Testis (tissue), 3 donors: Measurements from ENCODE around the gene MIF4GD. TPM values are rescaled to one million over a fixed set of nuclear protein-coding genes. Genes with fewer than 3 reads are reported as not detected.

Experiments
- DNase-seq: peaks from one replicate; pipeline ENCODE4 v3.0.0-alpha.2; 2019
- H3K27ac ChIP-seq, 2 donors: fragments of 200-600 bp; sonication (generic); one replicate each; pipeline ENCODE4 v1.5.1; 2019
- H3K27me3 ChIP-seq: fragments of 200-600 bp; sonication (generic); one replicate; pipeline ENCODE4 v1.5.1; 2019
- H3K36me3 ChIP-seq: fragments of 200-600 bp; sonication (generic); one replicate; pipeline ENCODE4 v1.5.1; 2017; ENCODE audit warnings: low read depth; ENCODE audit errors: missing control alignments
- H3K4me1 ChIP-seq: fragments of 200-600 bp; sonication (generic); one replicate; pipeline ENCODE4 v1.5.1; 2019
- H3K4me3 ChIP-seq, 2 donors: fragments of 200-600 bp; sonication (generic); one replicate each; pipeline ENCODE4 v1.5.1; 2017 to 2019
- H3K9me3 ChIP-seq: fragments of 200-600 bp; sonication (generic); one replicate; pipeline ENCODE4 v1.5.1; 2017
- POLR2A ChIP-seq: fragments of 450-650 bp; IDR thresholded peaks from one replicate; pipeline ENCODE4 v1.6.1; 2017; ENCODE audit warnings: antibody characterized with exemption, mild to moderate bottlenecking, moderate library complexity
- WGBS, 2 donors: methylation state at CpG; one replicate each; pipeline ENCODE4 v1.1.5; 2018; 5-methylcytosine and 5-hydroxymethylcytosine counted together
- intact Hi-C: fragments of 100-400 bp; cut with DNase I; formaldehyde crosslinking; loops from one replicate; pipeline ENCODE4 v1.15.1; 2023; ENCODE audit warnings: low total_unique reads
- polyA plus RNA-seq: library from polyadenylated mRNA; stranded (reverse); fragments of 350-450 nt; fragmentation: Illumina TruSeq; extraction: RNeasy Lipid Tissue Mini Kit (QIAGEN cat#74804); gene quantifications from one replicate; pipeline ENCODE4 v1.2.3, GENCODE V29; 2014; ENCODE audit warnings: low read depth, low replicate concordance; ENCODE audit not compliant: insufficient read depth
- total RNA-seq, 2 donors: library from RNA; depleted of rRNA; stranded (reverse); fragments of >200 nt; gene quantifications; one replicate each; pipeline ENCODE4 v1.2.3, GENCODE V29; 2016
- TF ChIP-seq, protein P1 (sequence below), 3 experiments: fragments of 450-650 bp in 2 of 3; fragments of 200-600 bp in 1 of 3; sonication (generic) in 1 of 3; IDR thresholded peaks; one replicate each; pipeline ENCODE4 v1.5.1; 2016 to 2019; ENCODE audit warnings: antibody characterized with exemption in 3 of 3, mild to moderate bottlenecking in 2 of 3, moderate library complexity in 1 of 3

The MIF4GD gene
- total and polyA plus RNA-seq, 3 donors from 2014 or later, result 34.5 to 37.1 (median 35.3) TPM

DNA sequence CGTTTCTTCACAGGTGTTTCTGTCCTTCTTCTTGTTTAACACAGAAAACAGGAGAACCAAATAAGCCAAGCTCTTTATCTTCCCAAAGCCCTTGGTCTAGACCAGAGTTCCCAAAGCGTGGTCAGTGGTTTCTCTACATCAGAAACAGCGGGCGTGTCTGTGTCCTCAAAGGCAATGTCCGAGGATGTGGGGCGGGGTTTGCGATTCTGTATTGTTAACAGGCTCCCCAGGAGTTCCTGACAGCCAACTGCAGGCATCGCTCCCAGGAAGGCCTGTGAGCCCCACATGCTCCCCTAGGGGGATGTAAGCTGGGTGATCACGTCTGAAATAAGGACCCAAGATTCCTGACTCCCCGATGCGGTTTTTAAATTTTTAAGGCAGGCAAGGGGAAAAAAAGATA lies 46.6 kb upstream of the MIF4GD start:
- Histone ChIP-seq H3K9me3 (no peaks in the 10 kb centered on the region), H3K27ac (no peak overlapping the region), H3K36me3 (no peaks in the 10 kb centered on the region), H3K4me3 (no peak overlapping the region), H3K4me1 (no peaks in the 10 kb centered on the region), H3K27me3 (no peaks in the 10 kb centered on the region)
- WGBS, 2 donors, result 82 to 84% methylated on average over 11 of the region's 11 CpGs
- no peak for TF ChIP-seq POLR2A
- TF ChIP-seq, protein P1, sequence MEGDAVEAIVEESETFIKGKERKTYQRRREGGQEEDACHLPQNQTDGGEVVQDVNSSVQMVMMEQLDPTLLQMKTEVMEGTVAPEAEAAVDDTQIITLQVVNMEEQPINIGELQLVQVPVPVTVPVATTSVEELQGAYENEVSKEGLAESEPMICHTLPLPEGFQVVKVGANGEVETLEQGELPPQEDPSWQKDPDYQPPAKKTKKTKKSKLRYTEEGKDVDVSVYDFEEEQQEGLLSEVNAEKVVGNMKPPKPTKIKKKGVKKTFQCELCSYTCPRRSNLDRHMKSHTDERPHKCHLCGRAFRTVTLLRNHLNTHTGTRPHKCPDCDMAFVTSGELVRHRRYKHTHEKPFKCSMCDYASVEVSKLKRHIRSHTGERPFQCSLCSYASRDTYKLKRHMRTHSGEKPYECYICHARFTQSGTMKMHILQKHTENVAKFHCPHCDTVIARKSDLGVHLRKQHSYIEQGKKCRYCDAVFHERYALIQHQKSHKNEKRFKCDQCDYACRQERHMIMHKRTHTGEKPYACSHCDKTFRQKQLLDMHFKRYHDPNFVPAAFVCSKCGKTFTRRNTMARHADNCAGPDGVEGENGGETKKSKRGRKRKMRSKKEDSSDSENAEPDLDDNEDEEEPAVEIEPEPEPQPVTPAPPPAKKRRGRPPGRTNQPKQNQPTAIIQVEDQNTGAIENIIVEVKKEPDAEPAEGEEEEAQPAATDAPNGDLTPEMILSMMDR (IDR thresholded peaks at IDR 0.05), result no peak
- intact Hi-C loops, result no loop called here
- DNase-seq, result no peak

GRCh38 chr17:75316253-75316652 lies 45.2 kb upstream of the MIF4GD start:
- Histone ChIP-seq H3K9me3 (no peaks in the 10 kb centered on the region), H3K27me3 (no peaks in the 10 kb centered on the region), H3K4me3 (no peak overlapping the region), H3K36me3 (no peaks in the 10 kb centered on the region), H3K27ac (no peak overlapping the region), H3K4me1 (no peaks in the 10 kb centered on the region)
- no peak for DNase-seq
- WGBS, 2 donors, result 66 to 71% methylated on average over 5 of the region's 5 CpGs
- intact Hi-C loops, result no loop called here
- TF ChIP-seq, protein P1 (IDR thresholded peaks at IDR 0.05), result no peak
- no peak for TF ChIP-seq POLR2A

- no peak for DNase-seq
- Histone ChIP-seq H3K36me3 (no peaks in the 10 kb centered on the region), H3K9me3 (no peaks in the 10 kb centered on the region), H3K27me3 (no peaks in the 10 kb centered on the region), H3K27ac (no peak overlapping the region), H3K4me3 (no peak overlapping the region), H3K4me1 (no peaks in the 10 kb centered on the region)
- TF ChIP-seq POLR2A, result no peak
- TF ChIP-seq, protein P1 (IDR thresholded peaks at IDR 0.05), result no peak
- intact Hi-C loops, result no loop called here
- 61 to 68% methylated on average over 7 to 18 of the region's 19 CpGs for WGBS, 2 donors
Observed at GRCh38 chr17:75315541-75316243, 44.7 kb upstream of the MIF4GD start.

GRCh38 chr17:75313941-75314551 lies 43.0 kb upstream of the MIF4GD start:
- intact Hi-C loops, result no loop called here
- no peaks in the 10 kb centered on the region for H3K4me1 ChIP-seq
- no peak for DNase-seq
- no peaks in the 10 kb centered on the region for H3K27me3 ChIP-seq
- no peaks in the 10 kb centered on the region for H3K36me3 ChIP-seq
- no peak overlapping the region for H3K4me3 ChIP-seq
- H3K9me3 ChIP-seq, result no peaks in the 10 kb centered on the region
- H3K27ac ChIP-seq, result no peak overlapping the region
- WGBS, 2 donors, result 75 to 84% methylated on average over 14 of the region's 14 CpGs
- TF ChIP-seq, protein P1 (IDR thresholded peaks at IDR 0.05), result no peak
- no peak for TF ChIP-seq POLR2A
